ENCODE results near the gene HHAT. TPM values are rescaled to one million over a fixed set of nuclear protein-coding genes. Genes with fewer than 3 reads are reported as not detected.

Gene HHAT
- total RNA-seq, 2 experiments from 2014 or later: 5.2 to 9.5 TPM

- H3K36me3 ChIP-seq (ENCODE audit: insufficient read depth, low read length): no peaks in the 10 kb centered on the region
- no TSS peak for BruUV-seq (replicated peaks)
- DNase-seq (ENCODE audit: low spot score): no peak
- POLR2A ChIA-PET: no interaction called here
- no peaks in the 10 kb centered on the region for H3K4me1 ChIP-seq (ENCODE audit: insufficient read depth, low read length, poor library complexity, severe bottlenecking)
- H3K79me2 ChIP-seq (ENCODE audit: insufficient read depth, low read depth, low read length): no peaks in the 10 kb centered on the region
- no peak overlapping the region for H3K4me2 ChIP-seq (ENCODE audit: low read length)
- H3K9me3 ChIP-seq (ENCODE audit: low read length): no peaks in the 10 kb centered on the region
- H3K27ac ChIP-seq (ENCODE audit: low read depth, low read length, poor library complexity, severe bottlenecking): no peak overlapping the region
- no peak overlapping the region for H3K4me3 ChIP-seq (ENCODE audit: low read depth, low read length, poor library complexity, severe bottlenecking)
- H2AFZ ChIP-seq (ENCODE audit: low read length): no peak overlapping the region
- no peak for TF ChIP-seq EZH2phosphoT487 (IDR thresholded peaks at IDR 0.05; ENCODE audit: borderline replicate concordance, low read depth, low read length)
- TF ChIP-seq, protein P1, sequence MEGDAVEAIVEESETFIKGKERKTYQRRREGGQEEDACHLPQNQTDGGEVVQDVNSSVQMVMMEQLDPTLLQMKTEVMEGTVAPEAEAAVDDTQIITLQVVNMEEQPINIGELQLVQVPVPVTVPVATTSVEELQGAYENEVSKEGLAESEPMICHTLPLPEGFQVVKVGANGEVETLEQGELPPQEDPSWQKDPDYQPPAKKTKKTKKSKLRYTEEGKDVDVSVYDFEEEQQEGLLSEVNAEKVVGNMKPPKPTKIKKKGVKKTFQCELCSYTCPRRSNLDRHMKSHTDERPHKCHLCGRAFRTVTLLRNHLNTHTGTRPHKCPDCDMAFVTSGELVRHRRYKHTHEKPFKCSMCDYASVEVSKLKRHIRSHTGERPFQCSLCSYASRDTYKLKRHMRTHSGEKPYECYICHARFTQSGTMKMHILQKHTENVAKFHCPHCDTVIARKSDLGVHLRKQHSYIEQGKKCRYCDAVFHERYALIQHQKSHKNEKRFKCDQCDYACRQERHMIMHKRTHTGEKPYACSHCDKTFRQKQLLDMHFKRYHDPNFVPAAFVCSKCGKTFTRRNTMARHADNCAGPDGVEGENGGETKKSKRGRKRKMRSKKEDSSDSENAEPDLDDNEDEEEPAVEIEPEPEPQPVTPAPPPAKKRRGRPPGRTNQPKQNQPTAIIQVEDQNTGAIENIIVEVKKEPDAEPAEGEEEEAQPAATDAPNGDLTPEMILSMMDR (conservative IDR thresholded peaks at IDR 0.05; ENCODE audit: low read length): no peak
- CTCF ChIA-PET (ENCODE audit: unreplicated experiment): no interaction called here
- intact Hi-C loops (cut with micrococcal nuclease; ENCODE audit: unreplicated experiment): no loop called here
- no peaks in the 10 kb centered on the region for H3K9me2 ChIP-seq (ENCODE audit: insufficient read depth, low read length)
- no peaks in the 10 kb centered on the region for H4K20me1 ChIP-seq (ENCODE audit: insufficient read depth, low read length)
Observed at GRCh38 chr1:210465150-210465549, 136.4 kb downstream of the HHAT start.

DNA sequence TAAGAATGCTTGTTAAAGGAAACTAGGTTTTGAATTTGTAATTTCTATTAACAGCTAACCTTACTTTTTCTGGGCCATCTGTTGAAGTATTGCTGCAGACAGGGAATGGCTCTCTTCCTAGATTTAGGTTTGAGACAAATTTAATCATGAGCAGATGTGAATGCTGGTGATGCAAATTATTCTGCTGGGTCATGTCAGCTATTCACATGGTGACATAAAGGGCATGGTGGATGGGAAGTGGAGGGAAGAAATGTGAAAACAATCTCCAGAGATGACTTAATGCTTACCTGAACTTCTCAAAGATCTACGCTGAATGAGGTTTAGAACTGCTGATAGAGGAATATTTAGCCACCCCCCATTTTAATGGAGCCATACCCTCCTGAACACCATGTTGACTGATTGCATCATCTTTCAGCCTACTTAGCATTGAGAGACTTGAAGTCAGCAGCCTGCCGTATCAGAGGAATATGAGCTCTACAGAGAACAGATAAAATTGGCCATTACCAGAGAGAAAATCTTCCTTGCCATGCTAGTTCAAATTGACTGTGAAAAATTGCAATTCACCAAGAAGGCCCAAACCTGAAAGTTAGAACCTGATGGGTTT lies 138.8 kb downstream of the HHAT start:
- Histone ChIP-seq H2AFZ (ENCODE audit: low read length) (no peak overlapping the region), H3K79me2 (ENCODE audit: insufficient read depth, low read depth, low read length) (no peaks in the 10 kb centered on the region), H3K36me3 (ENCODE audit: insufficient read depth, low read length) (no peaks in the 10 kb centered on the region), H3K27ac (ENCODE audit: low read depth, low read length, poor library complexity, severe bottlenecking) (no peak overlapping the region), H3K4me3 (ENCODE audit: low read depth, low read length, poor library complexity, severe bottlenecking) (no peak overlapping the region), H3K4me1 (ENCODE audit: insufficient read depth, low read length, poor library complexity, severe bottlenecking) (no peaks in the 10 kb centered on the region), H3K9me3 (ENCODE audit: low read length) (no peaks in the 10 kb centered on the region), H3K9me2 (ENCODE audit: insufficient read depth, low read length) (no peaks in the 10 kb centered on the region), H3K4me2 (ENCODE audit: low read length) (no peak overlapping the region), H4K20me1 (ENCODE audit: insufficient read depth, low read length) (no peaks in the 10 kb centered on the region)
- no peak for DNase-seq (ENCODE audit: low spot score)
- TF ChIP-seq EZH2phosphoT487 (IDR thresholded peaks at IDR 0.05; ENCODE audit: borderline replicate concordance, low read depth, low read length): no peak
- ChIA-PET POLR2A (no interaction called here), CTCF (ENCODE audit: unreplicated experiment) (no interaction called here)
- BruUV-seq (replicated peaks): no TSS peak
- intact Hi-C loops (cut with micrococcal nuclease; ENCODE audit: unreplicated experiment): no loop called here

GRCh38 chr1:210469441-210469840 lies 140.7 kb downstream of the HHAT start:
- intact Hi-C loops (cut with micrococcal nuclease; ENCODE audit: unreplicated experiment): no loop called here
- BruUV-seq (replicated peaks): no TSS peak

More at GRCh38 chr1:210469441-210469840, 140.7 kb downstream of the HHAT start:
- Histone ChIP-seq H2AFZ (ENCODE audit: low read length) (no peak overlapping the region), H3K36me3 (ENCODE audit: insufficient read depth, low read length) (no peaks in the 10 kb centered on the region), H3K27ac (ENCODE audit: low read depth, low read length, poor library complexity, severe bottlenecking) (no peak overlapping the region), H3K9me2 (ENCODE audit: insufficient read depth, low read length) (no peaks in the 10 kb centered on the region), H3K4me2 (ENCODE audit: low read length) (no peak overlapping the region), H3K4me1 (ENCODE audit: insufficient read depth, low read length, poor library complexity, severe bottlenecking) (no peaks in the 10 kb centered on the region), H4K20me1 (ENCODE audit: insufficient read depth, low read length) (no peaks in the 10 kb centered on the region), H3K9me3 (ENCODE audit: low read length) (no peaks in the 10 kb centered on the region), H3K4me3 (ENCODE audit: low read depth, low read length, poor library complexity, severe bottlenecking) (no peak overlapping the region), H3K79me2 (ENCODE audit: insufficient read depth, low read depth, low read length) (no peaks in the 10 kb centered on the region)
- CTCF ChIA-PET (ENCODE audit: unreplicated experiment): no interaction called here
- no peak for DNase-seq (ENCODE audit: low spot score)
- no peak for TF ChIP-seq EZH2phosphoT487 (IDR thresholded peaks at IDR 0.05; ENCODE audit: borderline replicate concordance, low read depth, low read length)
- TF ChIP-seq, protein P1 (conservative IDR thresholded peaks at IDR 0.05; ENCODE audit: low read length): no peak
- POLR2A ChIA-PET: no interaction called here
